ENCODE measurements around the gene DMRT1. TPM values are rescaled to one million over a fixed set of nuclear protein-coding genes. Genes with fewer than 3 reads are reported as not detected.
"Not testable (repeated sequence)": the region's sequence is repeated elsewhere in the genome, so short reads cannot be mapped to it uniquely, and the experiment has no call there.

DMRT1 gene
- total and polyA plus RNA-seq, 11 donors: not detected

DNA sequence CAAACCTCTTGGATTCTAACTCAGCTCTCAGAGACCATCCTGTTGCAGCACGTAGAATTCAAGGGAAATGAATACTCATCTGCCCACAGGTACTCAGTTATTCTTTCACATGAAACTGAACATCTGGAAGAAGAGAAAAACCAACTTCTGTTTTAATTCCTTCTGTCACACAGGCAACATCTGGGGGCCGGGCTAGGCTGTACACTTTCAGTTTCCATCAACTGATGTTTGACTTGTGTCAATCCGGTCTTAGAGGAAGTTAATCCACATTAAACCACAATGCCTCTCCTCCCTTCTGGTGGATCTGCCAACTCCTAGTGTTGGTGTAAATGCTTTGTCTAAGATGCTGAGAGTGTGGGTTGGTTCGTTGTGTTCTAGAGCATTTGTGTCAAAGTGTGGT, 152.5 kb downstream of the DMRT1 start:
- intact Hi-C loops (cut with DNase I): loop anchor here in 1 of 10 donors (10.0 kb wide), 1 partner anchor 609 kb away; no protein-coding TSS in a partner anchor
- peaks cover 0 to 1% (median 0%) of the 10 kb centered on the region in 12 donors for H3K4me1 ChIP-seq
- TF ChIP-seq, protein P1, sequence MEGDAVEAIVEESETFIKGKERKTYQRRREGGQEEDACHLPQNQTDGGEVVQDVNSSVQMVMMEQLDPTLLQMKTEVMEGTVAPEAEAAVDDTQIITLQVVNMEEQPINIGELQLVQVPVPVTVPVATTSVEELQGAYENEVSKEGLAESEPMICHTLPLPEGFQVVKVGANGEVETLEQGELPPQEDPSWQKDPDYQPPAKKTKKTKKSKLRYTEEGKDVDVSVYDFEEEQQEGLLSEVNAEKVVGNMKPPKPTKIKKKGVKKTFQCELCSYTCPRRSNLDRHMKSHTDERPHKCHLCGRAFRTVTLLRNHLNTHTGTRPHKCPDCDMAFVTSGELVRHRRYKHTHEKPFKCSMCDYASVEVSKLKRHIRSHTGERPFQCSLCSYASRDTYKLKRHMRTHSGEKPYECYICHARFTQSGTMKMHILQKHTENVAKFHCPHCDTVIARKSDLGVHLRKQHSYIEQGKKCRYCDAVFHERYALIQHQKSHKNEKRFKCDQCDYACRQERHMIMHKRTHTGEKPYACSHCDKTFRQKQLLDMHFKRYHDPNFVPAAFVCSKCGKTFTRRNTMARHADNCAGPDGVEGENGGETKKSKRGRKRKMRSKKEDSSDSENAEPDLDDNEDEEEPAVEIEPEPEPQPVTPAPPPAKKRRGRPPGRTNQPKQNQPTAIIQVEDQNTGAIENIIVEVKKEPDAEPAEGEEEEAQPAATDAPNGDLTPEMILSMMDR (IDR thresholded peaks at IDR 0.05): no peak
- peaks cover 0 to 40% (median 17%) of the 10 kb centered on the region in 9 donors for H3K27me3 ChIP-seq
- DNase-seq (no peak), ATAC-seq (no peak)
- H3K36me3 ChIP-seq: no peaks in the 10 kb centered on the region
- no peak overlapping the region for H3K4me3 ChIP-seq
- 78 to 86% (median 83%) methylated on average over 4 of the region's 4 CpGs for WGBS, 4 donors
- peaks cover 0 to 8% (median 0%) of the 10 kb centered on the region in 12 donors for H3K9me3 ChIP-seq
- no peak overlapping the region for H3K27ac ChIP-seq

DNA sequence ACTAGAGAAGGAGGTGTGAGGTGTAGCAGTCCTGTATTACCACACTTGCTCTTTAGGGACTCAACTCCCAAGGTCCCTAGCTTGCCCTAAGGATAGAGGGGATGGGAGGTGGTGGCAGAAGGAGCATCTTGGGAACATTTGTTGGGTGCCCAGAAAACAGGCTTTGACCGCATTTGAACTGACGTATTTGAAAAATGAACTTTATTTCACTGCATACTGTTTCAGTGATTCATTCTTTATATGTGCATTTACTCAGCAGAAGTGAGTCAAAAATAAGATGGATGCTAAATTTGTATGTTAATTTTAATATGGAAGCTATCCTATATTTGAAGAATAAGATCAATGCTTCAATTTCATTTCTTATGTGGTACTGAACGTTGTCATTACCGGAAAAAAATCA, 153.7 kb downstream of the DMRT1 start:
- Histone ChIP-seq H3K4me1 (peaks cover 0 to 9% (median 0%) of the 10 kb centered on the region in 12 donors), H3K9me3 (peaks cover 0 to 8% (median 0%) of the 10 kb centered on the region in 12 donors), H3K27ac (no peak overlapping the region), H3K4me3 (no peak overlapping the region), H3K27me3 (peaks cover 0 to 29% (median 10%) of the 10 kb centered on the region in 9 donors), H3K36me3 (no peaks in the 10 kb centered on the region)
- intact Hi-C loops (cut with DNase I): loop anchor here in 1 of 10 donors (10.0 kb wide), 1 partner anchor 610 kb away; no protein-coding TSS in a partner anchor
- no peak for ATAC-seq
- 78 to 89% (median 83%) methylated on average over 4 of the region's 4 CpGs for WGBS, 4 donors
- DNase-seq: no peak
- no peak for TF ChIP-seq POLR2A (IDR thresholded peaks at IDR 0.05)
- TF ChIP-seq, protein P1 (IDR thresholded peaks at IDR 0.05): no peak

DNA sequence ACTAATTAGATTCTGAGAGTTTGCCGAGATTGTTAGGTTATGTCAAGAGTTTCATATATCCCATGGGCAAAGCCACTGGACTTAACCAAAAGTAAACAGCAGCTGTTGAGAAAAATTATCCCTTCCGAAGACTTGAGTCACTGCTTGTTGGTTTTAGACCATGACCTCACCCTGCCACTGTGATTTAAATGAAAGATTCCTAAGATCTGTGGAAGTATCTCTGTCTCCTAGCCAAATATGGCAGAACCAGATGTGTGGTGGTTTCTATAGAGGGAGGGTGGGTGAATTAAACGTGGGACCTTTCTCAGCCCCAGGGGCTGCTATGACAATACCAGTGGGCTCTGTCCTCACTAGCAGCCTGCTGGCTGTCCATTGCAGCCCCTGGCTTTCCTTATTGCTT, 154.3 kb downstream of the DMRT1 start:
- TF ChIP-seq POLR2A (IDR thresholded peaks at IDR 0.05): no peak
- TF ChIP-seq, protein P1 (IDR thresholded peaks at IDR 0.05): no peak
- Histone ChIP-seq H3K9me3 (peaks cover 0 to 8% (median 0%) of the 10 kb centered on the region in 12 donors), H3K4me1 (peaks cover 0 to 9% (median 0%) of the 10 kb centered on the region in 12 donors), H3K36me3 (no peaks in the 10 kb centered on the region), H3K27ac (no peak overlapping the region), H3K4me3 (no peak overlapping the region), H3K27me3 (peaks cover 0 to 24% (median 6%) of the 10 kb centered on the region in 9 donors)
- DNase-seq (no peak), ATAC-seq (peak in 1 of 4 donors; percentile 34)
- 51 to 60% (median 54%) methylated on average over 3 of the region's 3 CpGs for WGBS, 4 donors
- intact Hi-C loops (cut with DNase I): loop anchor here in 1 of 10 donors (10.0 kb wide), 1 partner anchor 611 kb away; no protein-coding TSS in a partner anchor

DNA sequence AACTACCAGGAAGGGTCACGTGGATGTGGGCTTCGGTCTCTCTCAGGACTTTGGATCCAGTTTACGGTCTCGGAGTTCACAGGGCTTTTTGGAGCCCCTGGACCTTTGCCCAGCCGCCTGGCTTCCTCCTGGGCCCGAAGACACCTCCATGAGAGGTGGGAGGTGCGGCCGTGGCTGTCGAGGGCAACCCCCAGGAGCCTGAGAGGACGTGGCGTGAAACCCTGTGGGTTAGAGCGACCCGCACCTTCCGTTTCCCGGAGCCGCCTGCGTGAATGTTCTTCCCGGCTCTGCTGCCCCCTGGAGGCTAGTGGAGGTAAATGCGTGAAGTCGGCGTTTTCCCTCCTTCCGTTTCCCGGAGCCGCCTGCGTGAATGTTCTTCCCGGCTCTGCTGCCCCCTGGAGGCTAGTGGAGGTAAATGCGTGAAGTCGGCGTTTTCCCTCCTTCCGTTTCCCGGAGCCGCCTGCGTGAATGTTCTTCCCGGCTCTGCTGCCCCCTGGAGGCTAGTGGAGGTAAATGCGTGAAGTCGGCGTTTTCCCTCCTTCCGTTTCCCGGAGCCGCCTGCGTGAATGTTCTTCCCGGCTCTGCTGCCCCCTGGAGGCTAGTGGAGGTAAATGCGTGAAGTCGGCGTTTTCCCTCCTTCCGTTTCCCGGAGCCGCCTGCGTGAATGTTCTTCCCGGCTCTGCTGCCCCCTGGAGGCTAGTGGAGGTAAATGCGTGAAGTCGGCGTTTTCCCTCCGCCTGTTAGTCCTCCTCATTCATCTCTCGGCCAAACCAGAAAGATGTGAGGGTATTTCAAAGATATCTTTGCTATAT, 157.0 kb downstream of the DMRT1 start:
- H3K9me3 ChIP-seq, H3K4me3 ChIP-seq, H3K27me3 ChIP-seq, H3K27ac ChIP-seq, H3K4me1 ChIP-seq, H3K36me3 ChIP-seq, ATAC-seq: not testable (repeated sequence)
- WGBS, 4 donors: 62 to 94% (median 72%) methylated on average over 16 to 28 of the region's 55 CpGs
- DNase-seq: peak in 1 of 5 donors; percentile 30
- intact Hi-C loops (cut with DNase I): loop anchor here in 1 of 10 donors (10.0 kb wide), 1 partner anchor 614 kb away; no protein-coding TSS in a partner anchor
- TF ChIP-seq, protein P1 (IDR thresholded peaks at IDR 0.05): peak in 11 of 12 donors; percentile 10 to 46 (median 35)

Measured in heart left ventricle (tissue), 16 donors.